GM23338 (cell line): Measurements from ENCODE around the gene CSGALNACT2. TPM values are rescaled to one million over a fixed set of nuclear protein-coding genes. Genes with fewer than 3 reads are reported as not detected.

Experiments used
- ATAC-seq: fragments of 200-7000 bp; cut with Tn5 transposase; 3 replicates; pipeline ENCODE4 v1.9.1; 2020
- DNase-seq: peaks from one replicate; pipeline ENCODE4 v3.0.0-alpha.2; 2015; ENCODE audit warnings: low spot score
- H2AFZ ChIP-seq: fragments of 200-600 bp; sonication (generic); 2 replicates; pipeline ENCODE4 v1.8.0; 2016; ENCODE audit warnings: antibody characterized with exemption, mild to moderate bottlenecking, moderate library complexity
- H3F3A ChIP-seq: fragments of 200-600 bp; sonication (generic); replicated peaks from 2 replicates; pipeline ENCODE4 v1.8.0; 2017; ENCODE audit warnings: antibody characterized with exemption, mixed run types, low read depth
- H3K27ac ChIP-seq: fragments of 200-600 bp; sonication (generic); 2 replicates; pipeline ENCODE4 v1.6.1; 2016; ENCODE audit warnings: low read depth
- H3K27me3 ChIP-seq: fragments of 200-600 bp; sonication (generic); 2 replicates; pipeline ENCODE4 v1.8.0; 2016; ENCODE audit warnings: mild to moderate bottlenecking, mixed run types, moderate library complexity; ENCODE audit not compliant: insufficient read depth
- H3K36me3 ChIP-seq: fragments of 200-600 bp; sonication (generic); 2 replicates; pipeline ENCODE4 v1.8.0; 2016; ENCODE audit warnings: mild to moderate bottlenecking; ENCODE audit not compliant: insufficient read depth
- H3K4me1 ChIP-seq: fragments of 200-600 bp; sonication (generic); 2 replicates; pipeline ENCODE4 v1.8.0; 2016; ENCODE audit warnings: mild to moderate bottlenecking, moderate library complexity; ENCODE audit not compliant: insufficient read depth
- H3K4me2 ChIP-seq: fragments of 200-600 bp; sonication (generic); 2 replicates; pipeline ENCODE4 v1.7.1; 2017; ENCODE audit warnings: mixed run types
- H3K4me3 ChIP-seq: fragments of 200-600 bp; sonication (generic); 2 replicates; pipeline ENCODE4 v1.6.1; 2016; ENCODE audit warnings: mixed run types
- H3K79me2 ChIP-seq: fragments of 200-600 bp; sonication (generic); replicated peaks from 2 replicates; pipeline ENCODE4 v1.8.0; 2017; ENCODE audit warnings: mild to moderate bottlenecking; ENCODE audit not compliant: insufficient read depth
- H3K9me2 ChIP-seq: fragments of 200-600 bp; sonication (generic); 2 replicates; pipeline ENCODE4 v1.8.0; 2017; ENCODE audit not compliant: insufficient read depth
- H4K20me1 ChIP-seq: fragments of 200-600 bp; sonication (generic); replicated peaks from 2 replicates; pipeline ENCODE4 v1.8.0; 2017; ENCODE audit warnings: mild to moderate bottlenecking; ENCODE audit not compliant: insufficient read depth
- H3K27ac Mint-ChIP-seq: 2 replicates; pipeline ENCODE4 v1.8.0; 2020; ENCODE audit warnings: inconsistent platforms, mild to moderate bottlenecking, moderate library complexity, mixed read lengths
- H3K27me3 Mint-ChIP-seq: 3 replicates; pipeline ENCODE4 v1.8.0; 2022; ENCODE audit warnings: low read depth, mild to moderate bottlenecking, moderate library complexity, mixed read lengths, inconsistent platforms; ENCODE audit not compliant: insufficient read depth, poor library complexity
- H3K36me3 Mint-ChIP-seq: 3 replicates; pipeline ENCODE4 v1.8.0; 2021; ENCODE audit warnings: low read depth, mild to moderate bottlenecking, inconsistent platforms, moderate library complexity, mixed read lengths
- H3K4me1 Mint-ChIP-seq: 3 replicates; pipeline ENCODE4 v1.8.0; 2020; ENCODE audit warnings: mild to moderate bottlenecking, inconsistent platforms, mixed read lengths
- H3K4me3 Mint-ChIP-seq: 3 replicates; pipeline ENCODE4 v1.8.0; 2021; ENCODE audit warnings: moderate library complexity, mild to moderate bottlenecking, inconsistent platforms, mixed read lengths
- H3K9me3 Mint-ChIP-seq: 3 replicates; pipeline ENCODE4 v1.8.0; 2020; ENCODE audit warnings: moderate library complexity, mild to moderate bottlenecking, inconsistent platforms, mixed read lengths
- CREB1 ChIP-seq: fragments of 250-450 bp; sonication (Bioruptor Pico); IDR thresholded peaks from 2 replicates; pipeline ENCODE4 v1.5.0; 2020; ENCODE audit warnings: low read depth, mild to moderate bottlenecking, moderate library complexity
- ETS1 ChIP-seq: IDR thresholded peaks from 2 replicates; pipeline ENCODE4 v1.6.1; 2016; ENCODE audit warnings: antibody characterized with exemption
- EZH2 ChIP-seq: fragments of 200-600 bp; sonication (generic); IDR thresholded peaks from one replicate; pipeline ENCODE4 v1.8.0; 2017; ENCODE audit warnings: antibody characterized with exemption, mild to moderate bottlenecking, low read depth; ENCODE audit not compliant: unreplicated experiment
- EZH2phosphoT487 ChIP-seq: fragments of 200-600 bp; sonication (generic); IDR thresholded peaks from one replicate; pipeline ENCODE4 v1.8.1; 2018; ENCODE audit warnings: antibody characterized with exemption; ENCODE audit not compliant: unreplicated experiment
- JUNB ChIP-seq: IDR thresholded peaks from one replicate; pipeline ENCODE4 v1.6.1; 2016; ENCODE audit warnings: antibody characterized with exemption; ENCODE audit not compliant: unreplicated experiment
- NANOG ChIP-seq: IDR thresholded peaks from 2 replicates; pipeline ENCODE4 v1.6.1; 2016; ENCODE audit warnings: antibody characterized with exemption, borderline replicate concordance
- POLR2AphosphoS5 ChIP-seq: IDR thresholded peaks from 2 replicates; pipeline ENCODE4 v1.6.1; 2016; ENCODE audit warnings: antibody characterized with exemption, low read depth
- STAT1 ChIP-seq: IDR thresholded peaks from one replicate; pipeline ENCODE4 v1.6.1; 2016; ENCODE audit warnings: antibody characterized with exemption; ENCODE audit not compliant: unreplicated experiment
- ZNF114 ChIP-seq: fragments of 250-450 bp; sonication (Bioruptor Pico); IDR thresholded peaks from 2 replicates; pipeline ENCODE4 v1.5.0; 2020; ENCODE audit warnings: mild to moderate bottlenecking, moderate library complexity
- ZNF331 ChIP-seq: fragments of 250-450 bp; sonication (Bioruptor Pico); IDR thresholded peaks from 2 replicates; pipeline ENCODE4 v1.5.0; 2020; ENCODE audit warnings: low read depth, mild to moderate bottlenecking, moderate library complexity
- polyA plus RNA-seq: library from polyadenylated mRNA; unstranded; fragments of >200 nt; fragmentation: Nextera tagmentation; extraction: Ambion mirVana; gene quantifications from 2 replicates; pipeline ENCODE4 v1.2.1, GENCODE V29; 2016
- total RNA-seq: library from RNA; depleted of rRNA; stranded (reverse); fragments of >200 nt; shearing (Covaris generic); gene quantifications from 2 replicates; pipeline ENCODE4 v1.2.3, GENCODE V29; 2014
- TF ChIP-seq, protein P1 (sequence below), 2 experiments: fragments of 200-600 bp in 1 of 2; sonication (generic) in 1 of 2; conservative IDR thresholded peaks; 2 replicates each; pipeline versions ENCODE4 v1.5.1 to v1.6.1; 2016 to 2017; ENCODE audit warnings: antibody characterized with exemption in 2 of 2, low read depth in 2 of 2, mild to moderate bottlenecking in 2 of 2, moderate library complexity in 1 of 2
- TF ChIP-seq, protein P2 (sequence below): fragments of 250-450 bp; sonication (Bioruptor Pico); IDR thresholded peaks from 2 replicates; pipeline ENCODE4 v1.5.0; 2020; ENCODE audit warnings: mild to moderate bottlenecking, moderate library complexity
- TF ChIP-seq, protein P3 (sequence below): IDR thresholded peaks from one replicate; pipeline ENCODE4 v1.6.1; 2018; ENCODE audit warnings: antibody characterized with exemption; ENCODE audit not compliant: unreplicated experiment

The CSGALNACT2 gene
- total and polyA plus RNA-seq, 2 experiments from 2014 or later: 3.0 to 4.6 TPM

DNA sequence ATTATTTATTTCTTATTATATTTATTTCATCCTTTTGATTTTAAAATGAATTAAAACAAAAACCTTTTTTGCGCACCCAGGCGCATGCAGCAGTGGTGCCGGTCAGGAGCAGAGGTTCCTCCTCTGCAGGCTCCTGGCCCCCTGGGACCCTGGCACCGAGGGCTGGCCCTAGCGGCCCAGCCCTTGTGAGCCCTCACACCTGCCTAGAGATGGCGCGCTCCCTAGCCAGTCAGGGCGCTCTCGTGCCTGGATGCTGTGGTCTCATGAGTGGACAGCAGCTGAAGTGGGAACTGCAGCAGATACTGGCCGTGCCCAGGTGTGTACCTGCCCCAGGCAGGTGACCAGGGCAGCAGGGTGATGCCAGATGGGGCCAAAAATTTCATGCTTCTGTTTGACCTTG, 47.6 kb upstream of the CSGALNACT2 start:
- DNase-seq (no peak), ATAC-seq (no peak)
- Histone ChIP-seq H3F3A (no peaks in the 10 kb centered on the region), H3K79me2 (no peaks in the 10 kb centered on the region), H3K27me3 (no peaks in the 10 kb centered on the region), H3K4me2 (no peak overlapping the region), H3K36me3 (no peaks in the 10 kb centered on the region), H2AFZ (no peak overlapping the region), H3K27ac (no peak overlapping the region), H3K9me2 (no peaks in the 10 kb centered on the region), H4K20me1 (no peaks in the 10 kb centered on the region), H3K4me3 (no peak overlapping the region), H3K4me1 (0 out of 2 replicates have a peak, but pooled peaks cover 3% of the 10 kb centered on the region)
- Mint-ChIP-seq H3K27me3 (peaks cover 10% of the 10 kb centered on the region), H3K27ac (no peak overlapping the region), H3K4me1 (peaks cover 21% of the 10 kb centered on the region), H3K9me3 (no peaks in the 10 kb centered on the region), H3K36me3 (no peaks in the 10 kb centered on the region; the same call in 2 of the 3 replicates), H3K4me3 (no peak overlapping the region)
- TF ChIP-seq, protein P1, sequence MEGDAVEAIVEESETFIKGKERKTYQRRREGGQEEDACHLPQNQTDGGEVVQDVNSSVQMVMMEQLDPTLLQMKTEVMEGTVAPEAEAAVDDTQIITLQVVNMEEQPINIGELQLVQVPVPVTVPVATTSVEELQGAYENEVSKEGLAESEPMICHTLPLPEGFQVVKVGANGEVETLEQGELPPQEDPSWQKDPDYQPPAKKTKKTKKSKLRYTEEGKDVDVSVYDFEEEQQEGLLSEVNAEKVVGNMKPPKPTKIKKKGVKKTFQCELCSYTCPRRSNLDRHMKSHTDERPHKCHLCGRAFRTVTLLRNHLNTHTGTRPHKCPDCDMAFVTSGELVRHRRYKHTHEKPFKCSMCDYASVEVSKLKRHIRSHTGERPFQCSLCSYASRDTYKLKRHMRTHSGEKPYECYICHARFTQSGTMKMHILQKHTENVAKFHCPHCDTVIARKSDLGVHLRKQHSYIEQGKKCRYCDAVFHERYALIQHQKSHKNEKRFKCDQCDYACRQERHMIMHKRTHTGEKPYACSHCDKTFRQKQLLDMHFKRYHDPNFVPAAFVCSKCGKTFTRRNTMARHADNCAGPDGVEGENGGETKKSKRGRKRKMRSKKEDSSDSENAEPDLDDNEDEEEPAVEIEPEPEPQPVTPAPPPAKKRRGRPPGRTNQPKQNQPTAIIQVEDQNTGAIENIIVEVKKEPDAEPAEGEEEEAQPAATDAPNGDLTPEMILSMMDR (conservative IDR thresholded peaks at IDR 0.05; ENCODE audit: low read depth in 2 of 2): no peak
- TF ChIP-seq NANOG (no peak), ETS1 (no peak), EZH2phosphoT487 (no peak), STAT1 (no peak), CREB1 (CRISPR knock-in tag) (no peak), EZH2 (no peak), JUNB (no peak), ZNF114 (CRISPR knock-in tag) (no peak), POLR2AphosphoS5 (no peak), ZNF331 (CRISPR knock-in tag) (no peak)
- TF ChIP-seq, protein P2, sequence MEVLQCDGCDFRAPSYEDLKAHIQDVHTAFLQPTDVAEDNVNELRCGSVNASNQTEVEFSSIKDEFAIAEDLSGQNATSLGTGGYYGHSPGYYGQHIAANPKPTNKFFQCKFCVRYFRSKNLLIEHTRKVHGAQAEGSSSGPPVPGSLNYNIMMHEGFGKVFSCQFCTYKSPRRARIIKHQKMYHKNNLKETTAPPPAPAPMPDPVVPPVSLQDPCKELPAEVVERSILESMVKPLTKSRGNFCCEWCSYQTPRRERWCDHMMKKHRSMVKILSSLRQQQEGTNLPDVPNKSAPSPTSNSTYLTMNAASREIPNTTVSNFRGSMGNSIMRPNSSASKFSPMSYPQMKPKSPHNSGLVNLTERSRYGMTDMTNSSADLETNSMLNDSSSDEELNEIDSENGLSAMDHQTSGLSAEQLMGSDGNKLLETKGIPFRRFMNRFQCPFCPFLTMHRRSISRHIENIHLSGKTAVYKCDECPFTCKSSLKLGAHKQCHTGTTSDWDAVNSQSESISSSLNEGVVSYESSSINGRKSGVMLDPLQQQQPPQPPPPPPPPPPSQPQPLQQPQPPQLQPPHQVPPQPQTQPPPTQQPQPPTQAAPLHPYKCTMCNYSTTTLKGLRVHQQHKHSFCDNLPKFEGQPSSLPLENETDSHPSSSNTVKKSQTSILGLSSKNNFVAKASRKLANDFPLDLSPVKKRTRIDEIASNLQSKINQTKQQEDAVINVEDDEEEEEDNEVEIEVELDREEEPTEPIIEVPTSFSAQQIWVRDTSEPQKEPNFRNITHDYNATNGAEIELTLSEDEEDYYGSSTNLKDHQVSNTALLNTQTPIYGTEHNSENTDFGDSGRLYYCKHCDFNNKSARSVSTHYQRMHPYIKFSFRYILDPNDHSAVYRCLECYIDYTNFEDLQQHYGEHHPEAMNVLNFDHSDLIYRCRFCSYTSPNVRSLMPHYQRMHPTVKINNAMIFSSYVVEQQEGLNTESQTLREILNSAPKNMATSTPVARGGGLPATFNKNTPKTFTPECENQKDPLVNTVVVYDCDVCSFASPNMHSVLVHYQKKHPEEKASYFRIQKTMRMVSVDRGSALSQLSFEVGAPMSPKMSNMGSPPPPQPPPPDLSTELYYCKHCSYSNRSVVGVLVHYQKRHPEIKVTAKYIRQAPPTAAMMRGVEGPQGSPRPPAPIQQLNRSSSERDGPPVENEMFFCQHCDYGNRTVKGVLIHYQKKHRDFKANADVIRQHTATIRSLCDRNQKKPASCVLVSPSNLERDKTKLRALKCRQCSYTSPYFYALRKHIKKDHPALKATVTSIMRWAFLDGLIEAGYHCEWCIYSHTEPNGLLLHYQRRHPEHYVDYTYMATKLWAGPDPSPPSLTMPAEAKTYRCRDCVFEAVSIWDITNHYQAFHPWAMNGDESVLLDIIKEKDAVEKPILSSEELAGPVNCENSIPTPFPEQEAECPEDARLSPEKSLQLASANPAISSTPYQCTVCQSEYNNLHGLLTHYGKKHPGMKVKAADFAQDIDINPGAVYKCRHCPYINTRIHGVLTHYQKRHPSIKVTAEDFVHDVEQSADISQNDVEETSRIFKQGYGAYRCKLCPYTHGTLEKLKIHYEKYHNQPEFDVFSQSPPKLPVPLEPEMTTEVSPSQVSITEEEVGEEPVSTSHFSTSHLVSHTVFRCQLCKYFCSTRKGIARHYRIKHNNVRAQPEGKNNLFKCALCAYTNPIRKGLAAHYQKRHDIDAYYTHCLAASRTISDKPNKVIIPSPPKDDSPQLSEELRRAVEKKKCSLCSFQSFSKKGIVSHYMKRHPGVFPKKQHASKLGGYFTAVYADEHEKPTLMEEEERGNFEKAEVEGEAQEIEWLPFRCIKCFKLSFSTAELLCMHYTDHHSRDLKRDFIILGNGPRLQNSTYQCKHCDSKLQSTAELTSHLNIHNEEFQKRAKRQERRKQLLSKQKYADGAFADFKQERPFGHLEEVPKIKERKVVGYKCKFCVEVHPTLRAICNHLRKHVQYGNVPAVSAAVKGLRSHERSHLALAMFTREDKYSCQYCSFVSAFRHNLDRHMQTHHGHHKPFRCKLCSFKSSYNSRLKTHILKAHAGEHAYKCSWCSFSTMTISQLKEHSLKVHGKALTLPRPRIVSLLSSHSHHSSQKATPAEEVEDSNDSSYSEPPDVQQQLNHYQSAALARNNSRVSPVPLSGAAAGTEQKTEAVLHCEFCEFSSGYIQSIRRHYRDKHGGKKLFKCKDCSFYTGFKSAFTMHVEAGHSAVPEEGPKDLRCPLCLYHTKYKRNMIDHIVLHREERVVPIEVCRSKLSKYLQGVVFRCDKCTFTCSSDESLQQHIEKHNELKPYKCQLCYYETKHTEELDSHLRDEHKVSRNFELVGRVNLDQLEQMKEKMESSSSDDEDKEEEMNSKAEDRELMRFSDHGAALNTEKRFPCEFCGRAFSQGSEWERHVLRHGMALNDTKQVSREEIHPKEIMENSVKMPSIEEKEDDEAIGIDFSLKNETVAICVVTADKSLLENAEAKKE: no peak
- TF ChIP-seq, protein P3, sequence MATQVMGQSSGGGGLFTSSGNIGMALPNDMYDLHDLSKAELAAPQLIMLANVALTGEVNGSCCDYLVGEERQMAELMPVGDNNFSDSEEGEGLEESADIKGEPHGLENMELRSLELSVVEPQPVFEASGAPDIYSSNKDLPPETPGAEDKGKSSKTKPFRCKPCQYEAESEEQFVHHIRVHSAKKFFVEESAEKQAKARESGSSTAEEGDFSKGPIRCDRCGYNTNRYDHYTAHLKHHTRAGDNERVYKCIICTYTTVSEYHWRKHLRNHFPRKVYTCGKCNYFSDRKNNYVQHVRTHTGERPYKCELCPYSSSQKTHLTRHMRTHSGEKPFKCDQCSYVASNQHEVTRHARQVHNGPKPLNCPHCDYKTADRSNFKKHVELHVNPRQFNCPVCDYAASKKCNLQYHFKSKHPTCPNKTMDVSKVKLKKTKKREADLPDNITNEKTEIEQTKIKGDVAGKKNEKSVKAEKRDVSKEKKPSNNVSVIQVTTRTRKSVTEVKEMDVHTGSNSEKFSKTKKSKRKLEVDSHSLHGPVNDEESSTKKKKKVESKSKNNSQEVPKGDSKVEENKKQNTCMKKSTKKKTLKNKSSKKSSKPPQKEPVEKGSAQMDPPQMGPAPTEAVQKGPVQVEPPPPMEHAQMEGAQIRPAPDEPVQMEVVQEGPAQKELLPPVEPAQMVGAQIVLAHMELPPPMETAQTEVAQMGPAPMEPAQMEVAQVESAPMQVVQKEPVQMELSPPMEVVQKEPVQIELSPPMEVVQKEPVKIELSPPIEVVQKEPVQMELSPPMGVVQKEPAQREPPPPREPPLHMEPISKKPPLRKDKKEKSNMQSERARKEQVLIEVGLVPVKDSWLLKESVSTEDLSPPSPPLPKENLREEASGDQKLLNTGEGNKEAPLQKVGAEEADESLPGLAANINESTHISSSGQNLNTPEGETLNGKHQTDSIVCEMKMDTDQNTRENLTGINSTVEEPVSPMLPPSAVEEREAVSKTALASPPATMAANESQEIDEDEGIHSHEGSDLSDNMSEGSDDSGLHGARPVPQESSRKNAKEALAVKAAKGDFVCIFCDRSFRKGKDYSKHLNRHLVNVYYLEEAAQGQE: no peak
